ENCODE results near the gene SH2D2A.

SH2D2A gene

DNA sequence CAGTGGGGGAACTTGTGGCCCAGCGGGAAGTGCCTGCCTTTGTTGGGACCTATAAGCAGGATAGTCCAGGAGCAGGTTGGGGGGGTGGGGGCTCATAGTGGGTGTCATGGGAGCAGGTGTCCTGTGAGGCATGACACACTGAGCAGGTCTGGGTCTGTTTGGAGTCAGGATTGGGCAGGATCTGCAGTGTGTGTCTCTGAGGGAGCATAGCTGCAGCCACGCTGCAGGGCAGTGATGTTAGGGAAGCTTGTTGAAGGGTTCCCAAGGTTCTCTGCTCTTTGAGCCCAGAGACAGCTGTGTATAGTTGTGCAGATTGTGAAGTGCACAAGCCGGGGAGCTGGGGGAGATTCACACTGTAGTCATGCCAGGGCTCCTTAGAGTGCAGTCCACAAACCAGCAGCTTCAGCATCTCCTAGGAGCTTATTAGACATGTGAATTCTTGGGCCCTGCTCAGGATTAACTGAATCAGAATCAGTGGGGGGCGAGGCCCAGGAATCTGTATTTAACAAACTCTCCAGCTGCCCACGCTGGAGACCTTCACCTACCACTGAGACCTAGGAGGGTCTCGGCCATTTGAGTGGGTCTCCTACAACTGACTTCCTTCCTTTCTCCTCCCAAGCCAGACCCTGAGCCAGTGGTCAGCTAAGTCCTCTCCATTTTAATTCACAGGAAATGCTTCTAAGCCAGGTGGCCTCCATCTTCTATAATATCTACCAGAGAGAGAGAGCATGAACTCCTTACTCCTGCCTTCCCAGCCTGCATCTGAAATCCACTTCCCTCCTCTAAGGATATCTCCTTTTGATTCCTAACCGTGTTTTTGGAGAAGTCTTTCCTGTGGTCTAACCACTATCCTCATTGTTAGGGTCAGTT is 31.2 kb upstream of the SH2D2A start:
- no peak for DNase-seq (ENCODE audit: low spot score)

DNA sequence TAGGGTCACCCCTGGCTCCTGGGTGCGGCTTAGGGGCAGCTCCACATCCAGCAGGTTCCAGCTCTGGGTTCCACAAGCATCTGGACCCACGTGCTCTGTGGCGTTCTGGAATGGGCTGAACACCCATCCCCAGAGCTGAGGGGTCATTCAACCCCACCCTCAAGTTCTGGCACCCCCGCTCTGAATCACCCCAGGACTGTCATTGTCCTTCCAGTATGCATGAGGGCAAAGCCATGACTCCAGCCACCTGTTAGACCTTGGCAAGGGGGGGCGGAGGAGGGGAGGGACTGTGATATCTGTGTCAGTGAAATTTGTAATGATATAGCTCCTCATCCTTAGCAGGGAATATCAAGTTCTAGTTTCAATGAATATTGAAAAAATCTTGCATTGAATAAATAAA is 30.0 kb upstream of the SH2D2A start:
- no peak for DNase-seq (ENCODE audit: low spot score)

DNA sequence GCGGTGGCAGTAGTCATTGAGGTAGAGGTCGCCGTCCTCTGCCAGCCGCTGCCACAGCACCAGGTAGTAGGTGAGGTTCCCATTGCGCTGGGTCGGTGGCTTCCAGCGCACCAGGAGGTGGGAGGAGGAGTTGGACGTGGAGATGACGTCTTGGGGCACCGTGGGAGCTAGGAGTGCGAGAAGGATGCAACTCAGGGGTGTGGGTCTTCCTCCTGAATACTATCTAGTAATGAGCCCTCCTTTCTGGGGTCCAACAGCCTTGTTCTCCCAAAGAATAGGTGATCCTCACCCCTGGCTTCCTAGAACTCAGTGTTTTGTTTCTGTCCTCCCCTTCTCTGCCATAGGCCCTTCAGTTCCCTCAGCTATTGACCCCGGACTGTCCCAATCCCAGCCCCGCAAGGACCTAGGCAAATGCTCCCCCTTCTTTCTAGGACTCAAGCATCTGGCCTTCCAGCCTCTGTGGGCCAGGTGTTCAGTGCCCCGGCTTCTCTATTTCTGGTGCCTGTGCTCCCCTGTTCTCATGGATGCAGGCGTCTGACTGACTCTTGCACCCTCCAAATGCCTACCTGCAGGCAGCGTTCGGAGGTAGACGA is 29.4 kb upstream of the SH2D2A start:
- DNase-seq (ENCODE audit: low spot score), result no peak

DNA sequence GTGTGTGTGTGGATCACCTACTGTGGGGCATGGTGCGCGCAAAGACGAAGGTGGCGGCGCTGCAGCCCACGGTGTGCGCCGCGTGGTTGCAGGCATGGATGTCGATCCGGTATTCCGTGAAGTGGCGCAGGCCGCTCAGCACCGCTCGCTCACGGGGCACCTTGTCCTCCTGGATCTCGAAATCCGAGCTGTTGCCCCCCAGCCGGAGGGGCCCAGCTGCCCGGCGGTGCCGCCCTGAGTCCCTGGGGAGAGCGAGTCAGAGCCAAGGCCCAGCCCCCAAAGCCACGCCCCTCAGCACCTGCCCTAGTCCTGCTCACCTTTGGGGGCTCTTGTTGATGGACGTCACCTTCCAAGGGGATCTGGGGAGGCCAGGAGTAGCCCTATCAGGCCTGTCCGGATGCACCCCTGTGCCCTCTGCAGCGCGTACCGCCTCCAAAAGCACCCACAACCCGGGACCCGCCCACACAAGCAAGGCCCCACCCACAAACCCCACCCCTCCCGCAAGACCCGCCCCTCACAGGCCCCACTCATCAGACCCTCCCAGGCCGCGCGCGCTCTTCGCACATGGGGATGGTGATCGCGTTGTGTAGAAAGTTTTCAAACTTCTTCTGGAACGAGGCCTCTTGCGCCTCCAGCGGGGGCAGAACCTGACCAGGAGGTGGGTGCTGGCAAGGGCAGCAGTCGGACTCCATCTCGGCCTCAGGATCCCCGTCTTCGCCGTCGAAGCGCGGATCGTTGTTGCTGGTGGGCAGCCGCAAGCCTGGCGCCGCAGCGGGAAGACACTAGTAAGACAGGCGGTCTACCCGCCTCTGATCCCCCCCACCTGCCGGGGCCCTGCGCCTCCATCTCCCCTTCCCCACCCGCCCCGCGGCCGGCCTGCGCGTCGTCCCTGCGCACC is 28.7 kb upstream of the SH2D2A start:
- no peak for DNase-seq (ENCODE audit: low spot score)

DNA sequence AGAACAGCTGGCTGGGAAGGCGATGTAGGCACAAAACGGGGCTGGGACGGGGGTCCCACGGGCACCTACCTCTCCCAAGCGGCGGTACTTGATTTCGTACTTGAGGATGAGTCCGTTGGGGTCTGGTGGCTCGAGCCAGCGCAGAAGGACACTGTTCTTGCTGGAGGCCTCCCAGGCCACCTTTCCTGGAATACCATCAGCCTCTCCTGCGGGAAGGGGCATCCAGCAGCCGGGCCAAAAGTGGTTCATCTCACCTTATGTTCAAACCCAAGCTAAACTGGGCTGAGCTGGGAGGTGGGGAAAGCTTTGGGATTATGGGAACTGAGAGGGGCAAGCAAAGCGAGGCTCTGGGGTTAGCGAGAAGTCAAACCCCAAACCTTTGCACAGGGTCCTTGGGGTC is 28.0 kb upstream of the SH2D2A start:
- no peak for DNase-seq (ENCODE audit: low spot score)

DNA sequence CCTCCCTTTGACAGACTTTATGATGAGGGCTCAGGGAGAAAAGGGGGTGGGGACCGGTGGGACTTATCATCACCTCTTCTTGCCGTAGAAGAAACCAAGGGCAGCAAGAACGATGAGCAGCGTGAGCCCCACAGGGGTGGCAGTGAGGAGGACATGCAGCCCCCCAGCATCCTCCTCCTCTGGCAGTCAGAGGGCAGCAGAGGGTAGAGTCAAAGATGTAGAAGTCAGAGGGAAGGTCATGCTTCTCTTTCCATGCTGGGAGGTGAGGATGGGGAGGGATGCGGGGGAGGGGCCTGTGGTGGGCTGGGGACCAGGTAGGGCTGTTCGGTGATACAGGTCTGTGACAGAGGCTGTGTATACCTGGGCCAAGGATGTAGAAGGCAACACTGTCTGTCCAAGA is 27.5 kb upstream of the SH2D2A start:
- no peak for DNase-seq (ENCODE audit: low spot score)

DNA sequence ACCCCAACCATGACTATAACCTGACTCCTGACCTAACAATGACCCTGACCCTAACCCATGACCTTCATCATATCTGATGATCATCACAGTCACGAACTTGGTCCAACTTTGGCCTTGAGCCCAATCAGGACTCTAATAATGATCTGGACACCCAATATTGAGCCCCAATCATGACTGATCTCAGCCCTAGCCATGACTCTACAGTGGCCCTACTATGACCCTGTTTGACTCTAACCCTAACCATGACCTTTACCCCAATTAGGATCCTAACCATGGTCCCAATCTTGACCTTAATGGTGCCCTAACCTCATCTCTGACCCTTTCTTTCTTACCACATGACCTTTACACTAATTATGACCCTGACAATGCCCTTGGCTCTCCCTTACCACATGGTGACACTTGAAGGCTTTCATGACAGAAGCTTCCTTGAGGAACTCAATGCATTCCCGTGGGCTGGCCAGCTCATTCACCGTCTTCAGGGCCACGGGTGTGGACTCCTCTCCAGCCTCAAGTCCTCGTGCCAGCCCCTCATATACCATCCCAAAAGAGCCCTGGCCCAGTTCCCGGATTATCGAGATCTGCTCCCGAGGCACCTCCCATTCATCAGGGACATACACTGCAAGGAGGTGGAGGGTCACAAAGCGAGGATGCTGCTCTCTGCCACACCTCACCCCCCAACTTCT is 26.1 kb upstream of the SH2D2A start:
- DNase-seq (ENCODE audit: low spot score), result no peak

DNA sequence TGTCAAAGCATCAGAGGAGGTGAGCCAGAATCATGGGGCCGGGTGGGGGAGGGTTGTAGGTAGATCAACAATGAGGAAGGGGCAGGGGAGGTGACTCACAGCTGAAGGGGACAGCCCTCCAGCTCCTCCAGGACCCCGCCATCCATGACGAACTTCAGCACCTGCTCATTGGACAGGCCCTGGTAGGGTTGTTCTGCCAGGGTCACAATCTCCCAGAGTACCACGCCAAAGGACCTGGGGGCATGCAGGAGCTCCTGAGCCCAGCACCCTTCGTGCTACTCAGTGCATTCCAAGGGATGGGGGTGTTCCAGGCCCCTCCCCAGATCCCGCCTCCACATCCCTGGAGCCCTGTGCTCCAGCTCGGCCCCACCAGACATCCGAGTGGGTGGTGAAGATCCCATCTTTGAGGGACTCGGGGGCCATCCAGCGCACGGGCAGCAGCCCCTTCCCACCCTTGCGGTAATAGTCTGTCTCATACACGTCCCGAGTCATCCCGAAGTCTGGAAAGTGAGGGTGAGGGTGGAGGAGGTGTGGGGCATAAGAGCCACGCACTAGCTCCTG is 24.7 kb upstream of the SH2D2A start:
- no peak for DNase-seq (ENCODE audit: low spot score)

DNA sequence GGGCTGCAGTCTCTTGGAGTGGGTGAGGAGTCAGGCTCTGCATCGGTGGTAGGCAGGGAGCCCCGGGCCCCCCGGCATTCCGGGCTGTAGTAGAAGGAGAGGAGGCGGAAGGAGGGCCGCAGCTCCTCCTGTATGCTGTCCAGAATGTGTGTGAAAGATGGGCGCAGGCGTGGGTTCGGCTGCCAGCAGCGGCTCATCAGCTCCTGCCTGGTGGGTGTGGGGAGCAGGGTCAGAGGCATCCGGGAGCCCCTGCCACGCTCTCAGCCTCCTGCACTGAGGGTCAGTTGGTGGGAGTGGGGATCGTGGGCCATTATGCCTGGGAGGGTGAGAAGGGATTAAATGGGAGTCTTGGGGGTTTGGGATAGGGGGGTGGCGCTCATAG is 24.2 kb upstream of the SH2D2A start:
- no peak for DNase-seq (ENCODE audit: low spot score)

DNA sequence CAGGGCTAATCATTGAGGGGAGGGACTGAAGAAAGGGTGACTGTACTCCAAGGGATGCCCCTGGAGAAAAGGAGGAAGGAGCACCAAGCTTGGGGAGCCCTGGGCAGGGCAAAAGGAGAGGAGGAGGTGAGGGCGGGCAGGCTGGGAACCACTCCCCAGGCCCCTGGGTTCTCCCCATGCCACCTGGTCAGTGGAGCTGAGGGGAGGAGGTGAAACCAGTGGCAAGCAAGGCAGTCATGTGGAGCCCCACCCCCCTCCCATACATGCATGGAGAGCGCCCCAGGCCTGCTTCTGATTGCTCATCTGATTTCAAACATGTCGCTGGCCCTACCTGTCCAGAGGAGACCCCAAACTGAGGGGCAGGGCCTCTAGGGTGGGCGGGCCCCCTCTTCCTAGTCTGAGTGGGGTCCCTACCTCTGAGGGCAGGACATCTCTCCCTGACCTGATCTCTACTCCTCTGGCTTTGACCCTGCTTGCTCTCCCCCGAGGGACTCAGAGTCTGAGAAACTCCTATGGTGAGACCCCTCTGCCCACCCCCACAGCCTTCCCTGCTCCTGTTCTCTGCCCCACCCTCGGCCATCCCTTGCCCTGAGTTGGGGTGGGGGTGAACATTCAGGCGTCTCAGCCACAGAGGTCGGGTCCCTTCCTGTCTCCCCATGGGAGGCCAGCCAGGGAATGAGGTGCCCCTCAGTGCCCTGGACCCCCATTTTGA is 23.7 kb upstream of the SH2D2A start:
- no peak for DNase-seq (ENCODE audit: low spot score)

DNA sequence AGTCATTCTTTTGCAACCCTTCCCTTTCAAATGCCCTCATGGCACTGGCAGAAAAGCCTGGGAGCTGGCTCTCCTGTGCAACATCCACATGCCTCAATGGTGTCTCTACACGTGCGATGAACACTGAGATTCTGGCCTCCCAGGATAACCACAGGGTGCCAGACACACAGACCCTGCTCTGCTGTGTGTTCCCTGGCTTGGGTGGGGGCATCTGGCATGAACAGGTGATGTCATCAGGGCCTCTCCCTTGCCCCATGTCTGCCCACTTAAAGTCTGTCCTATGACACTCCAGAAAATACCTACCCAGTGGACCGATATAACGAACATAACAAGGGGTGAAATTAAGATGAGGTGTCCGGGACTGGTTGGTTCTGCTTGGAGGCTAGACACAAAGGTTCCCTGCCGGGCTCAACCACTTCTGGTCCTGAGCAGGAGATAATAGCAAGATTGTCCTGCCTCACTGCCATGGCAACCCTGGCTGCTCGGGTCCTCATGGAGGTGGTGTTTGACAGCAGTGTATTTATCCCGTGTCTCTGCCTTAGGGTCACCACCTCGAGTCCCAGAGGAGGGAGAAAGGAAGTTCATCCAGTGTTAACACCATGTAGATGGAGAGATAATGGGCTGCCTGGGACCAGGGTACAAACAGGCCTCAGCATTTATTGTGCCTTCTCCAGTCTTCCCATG is 22.9 kb upstream of the SH2D2A start:
- DNase-seq (ENCODE audit: low spot score), result no peak

DNA sequence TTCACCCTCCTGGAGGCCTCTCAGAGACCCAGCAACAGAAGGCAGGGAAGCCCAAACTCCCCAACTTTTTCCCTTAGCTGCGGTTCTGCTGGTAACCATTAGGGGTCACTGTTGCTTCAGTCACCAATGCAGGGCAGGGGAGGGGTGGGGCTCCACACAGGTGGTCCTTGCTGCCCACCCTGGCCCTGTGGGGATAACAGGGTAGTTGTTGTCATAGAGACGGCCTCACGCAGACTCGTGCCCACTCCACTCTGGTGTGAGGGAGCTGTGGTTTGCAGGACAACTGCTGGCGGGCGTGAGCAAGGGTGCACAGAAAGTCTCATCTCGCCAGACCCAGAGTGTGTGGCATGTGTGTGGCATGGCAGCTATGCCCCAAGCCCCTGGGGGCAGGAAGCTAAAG is 22.3 kb upstream of the SH2D2A start:
- DNase-seq (ENCODE audit: low spot score), result no peak

DNA sequence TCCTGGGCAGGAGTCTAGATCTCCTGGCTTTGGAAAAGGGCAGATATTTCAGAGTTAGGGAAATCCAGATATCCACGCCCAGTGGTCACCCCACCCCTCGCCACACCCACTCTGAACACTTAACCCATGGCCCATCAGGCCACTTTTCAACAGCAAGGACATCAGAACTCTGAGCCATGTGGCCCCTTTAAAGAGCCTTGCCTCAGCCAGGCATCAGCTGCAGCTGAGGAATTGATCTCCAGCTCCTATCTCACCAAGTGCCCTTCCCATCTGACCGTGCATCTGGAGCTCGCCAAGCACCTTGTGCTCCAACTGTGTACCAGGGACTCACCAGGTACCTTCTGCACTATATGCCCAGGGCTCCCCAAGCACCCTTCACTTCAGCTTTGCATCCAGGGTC is 20.2 kb upstream of the SH2D2A start:
- no peak for DNase-seq (ENCODE audit: low spot score)

DNA sequence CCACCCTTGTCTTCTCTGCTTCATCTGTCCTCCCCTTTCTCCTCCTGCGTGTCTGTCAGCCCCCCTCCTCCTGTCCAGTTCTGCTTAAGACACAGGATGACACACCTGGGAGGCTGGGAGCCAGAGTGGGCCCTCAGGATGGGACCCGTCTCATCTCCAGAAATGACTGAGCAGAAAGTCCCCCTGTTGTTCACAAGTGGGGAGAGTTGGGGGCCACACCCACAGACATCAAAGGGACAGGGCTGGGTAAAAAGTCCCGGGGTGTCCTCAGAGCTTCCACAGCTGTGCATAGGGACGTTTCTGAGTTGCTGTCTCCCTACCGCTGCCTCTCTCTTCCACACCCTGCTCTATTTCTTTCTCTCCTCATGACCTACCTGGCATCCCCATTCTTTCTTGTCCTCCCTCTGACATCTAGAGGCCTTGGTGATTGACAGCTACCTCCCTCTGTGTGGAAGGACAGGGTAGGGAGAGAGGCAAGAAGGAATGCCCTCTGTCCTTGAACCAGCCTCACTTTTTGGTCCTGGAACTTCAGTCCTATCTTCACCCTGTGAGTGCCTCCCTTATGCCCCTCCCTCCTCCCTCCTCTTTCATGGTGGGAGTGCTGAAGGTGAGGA is 19.5 kb upstream of the SH2D2A start:
- DNase-seq (ENCODE audit: low spot score), result no peak

DNA sequence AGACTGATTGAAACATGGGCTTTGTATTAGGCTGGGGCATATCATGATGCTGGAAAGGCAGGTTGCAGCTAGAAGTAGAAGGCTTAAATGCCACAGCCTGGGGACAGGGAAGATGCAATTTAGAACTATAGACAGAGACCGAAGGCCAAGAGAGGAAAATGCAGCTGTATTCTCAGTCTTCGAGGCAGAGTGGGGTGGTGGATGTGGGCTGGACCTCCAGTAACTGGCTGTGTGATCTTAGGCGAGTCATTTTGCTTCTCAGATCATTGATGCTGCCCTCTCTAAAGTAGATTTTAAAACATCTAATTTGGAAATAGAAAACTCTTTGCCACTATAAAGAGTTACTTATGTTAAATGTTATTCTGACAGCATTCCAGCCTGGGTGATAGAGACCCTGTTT is 17.7 kb upstream of the SH2D2A start:
- no peak for DNase-seq (ENCODE audit: low spot score)

DNA sequence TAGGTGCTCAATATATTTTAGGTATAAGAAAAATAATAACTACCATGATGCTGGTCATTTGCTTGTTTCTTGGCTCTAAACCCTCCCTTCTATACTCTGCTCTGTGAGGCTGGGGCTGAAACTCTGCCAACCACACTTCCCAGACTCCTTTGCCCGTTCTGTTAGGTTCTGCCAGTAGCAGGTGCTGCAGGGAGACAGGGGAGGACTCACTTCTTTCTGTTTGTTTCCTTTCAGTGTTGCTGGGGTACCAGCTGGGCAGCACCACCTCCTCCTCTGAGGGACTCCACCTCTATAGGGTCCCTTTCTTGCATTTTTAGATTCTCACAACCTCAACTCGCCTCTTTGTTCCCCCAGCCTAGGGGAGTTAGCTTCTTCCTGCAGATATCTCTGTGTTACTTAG is 17.0 kb upstream of the SH2D2A start:
- no peak for DNase-seq (ENCODE audit: low spot score)

DNA sequence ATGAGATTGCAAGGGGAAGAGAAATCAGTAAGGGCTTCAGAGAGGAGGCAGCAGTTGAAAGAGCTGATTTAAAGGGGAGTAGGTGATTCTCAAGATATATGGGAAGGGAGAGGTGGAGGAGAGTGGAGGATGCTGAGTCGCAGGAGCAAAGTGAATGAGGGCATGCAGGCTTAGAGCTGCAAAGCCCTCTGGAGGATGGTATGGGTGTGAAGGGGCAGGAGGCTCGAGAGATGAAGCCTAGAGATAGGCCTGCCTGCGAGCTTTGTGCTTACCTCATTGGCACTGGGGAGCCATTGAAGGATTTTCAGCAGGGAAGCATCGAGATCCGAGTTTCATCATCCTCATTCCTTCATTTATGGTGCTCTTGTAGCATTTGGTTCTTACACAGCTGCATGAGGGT is 15.8 kb upstream of the SH2D2A start:
- no peak for DNase-seq (ENCODE audit: low spot score)

DNA sequence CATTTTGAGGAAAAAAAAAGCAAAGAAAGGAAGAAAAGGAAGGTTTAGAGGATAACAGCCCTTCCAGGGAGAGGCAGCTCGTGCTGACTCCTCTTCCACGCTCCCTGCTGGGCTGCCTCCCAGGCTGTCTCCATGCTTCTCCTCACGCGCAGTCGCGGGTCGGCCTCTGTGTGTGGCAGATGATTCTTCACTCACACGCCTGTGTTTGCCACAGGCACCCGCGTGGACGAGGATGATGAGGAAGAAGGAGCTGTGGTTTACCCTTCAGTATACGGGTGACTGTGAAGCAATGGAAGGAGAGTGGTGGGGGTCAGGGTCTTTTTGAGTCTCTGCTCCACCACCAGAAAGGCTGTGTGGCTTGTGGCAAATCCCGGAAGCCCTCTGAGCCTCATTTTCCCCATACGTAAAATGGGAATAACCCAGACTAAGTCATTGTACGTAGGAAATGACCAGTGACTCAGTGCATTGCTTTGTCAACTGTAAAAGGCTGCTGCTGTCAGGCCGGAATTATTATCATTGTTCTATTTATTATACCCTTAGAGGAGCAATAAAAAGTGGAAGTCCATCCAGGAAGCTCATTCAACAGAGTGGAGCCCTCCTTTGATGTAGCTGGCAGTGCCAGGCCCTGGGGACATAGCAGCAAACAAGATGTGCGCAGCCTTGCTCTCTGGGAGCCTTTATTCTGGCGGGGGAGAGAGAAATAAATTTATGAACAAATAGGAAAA is 11.9 kb upstream of the SH2D2A start:
- DNase-seq (ENCODE audit: low spot score), result no peak

DNA sequence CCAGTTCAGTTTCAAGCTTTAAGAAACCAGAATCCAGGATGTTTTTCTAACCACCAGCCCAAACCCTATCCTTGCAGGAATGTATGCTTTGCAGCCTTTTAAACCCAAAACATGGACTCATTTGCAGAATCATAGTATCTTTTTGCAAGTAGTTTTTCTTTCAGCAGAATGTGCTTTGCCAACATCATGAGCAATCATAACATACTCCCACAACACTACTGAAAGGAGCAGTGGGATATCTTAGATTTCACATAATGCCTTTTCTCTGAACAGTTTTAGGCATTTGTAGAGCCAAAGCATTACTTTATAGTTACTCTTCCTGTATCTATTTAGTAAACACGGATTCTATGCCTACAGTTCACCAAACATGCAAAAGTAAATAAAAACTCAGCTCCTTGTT is 10.0 kb upstream of the SH2D2A start:
- no peak for DNase-seq (ENCODE audit: low spot score)

All from LoVo (cell line).